ENCODE measurements around the gene SLC30A7.
"Not testable (repeated sequence)": the region's sequence is repeated elsewhere in the genome, so short reads cannot be mapped to it uniquely, and the experiment has no call there.

Gene SLC30A7

DNA sequence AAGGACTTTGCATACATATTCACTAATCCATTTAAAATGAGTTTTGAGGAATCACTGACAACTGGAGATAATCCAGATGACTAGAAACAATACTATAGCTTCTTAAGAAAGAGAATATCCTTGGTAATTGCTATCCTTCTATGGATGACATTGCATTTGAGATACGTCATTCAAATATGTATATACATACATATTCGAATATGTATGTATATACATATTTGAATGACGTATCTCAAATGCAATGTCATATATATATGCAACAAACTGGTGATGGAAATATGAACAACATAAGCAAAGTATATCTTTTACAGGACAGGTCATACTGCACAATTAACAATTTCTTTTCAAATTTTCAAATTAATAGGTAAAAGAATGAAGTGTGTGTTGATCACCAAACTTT is 42.9 kb upstream of the SLC30A7 start:
- no peaks in the 10 kb centered on the region for H3K27me3 ChIP-seq (ENCODE audit: control insufficient read depth in 3 of 3, insufficient read depth in 3 of 3, low read depth in 1 of 3, low read length in 3 of 3)
- no peak overlapping the region for H3K4me2 ChIP-seq (ENCODE audit: insufficient read depth, low read length, poor library complexity, severe bottlenecking)
- H3K9ac ChIP-seq (ENCODE audit: low read depth, low read length, poor library complexity): no peak overlapping the region
- H2BK15ac ChIP-seq (ENCODE audit: low read length): no peak overlapping the region
- no peaks in the 10 kb centered on the region for H3K79me1 ChIP-seq (ENCODE audit: low read depth, low read length)
- H2AFZ ChIP-seq (ENCODE audit: low read length): no peak overlapping the region
- H2BK5ac ChIP-seq (ENCODE audit: low read length): no peak overlapping the region
- no peak overlapping the region for H3K18ac ChIP-seq (ENCODE audit: low read length)
- no CpG with 5 or more reads among the region's 3 CpGs for WGBS, 2 donors (ENCODE audit: extremely low coverage in 2 of 2, insufficient read length in 2 of 2, insufficient replicate concordance in 1 of 2)
- peaks cover 0 to 1% of the 10 kb centered on the region in 2 donors for H3K4me1 ChIP-seq (ENCODE audit: control insufficient read depth in 2 of 2, insufficient read depth in 1 of 2, low read depth in 1 of 2, low read length in 2 of 2)
- H3K4me3 ChIP-seq (ENCODE audit: low read length in 2 of 2): no peak overlapping the region
- no peak overlapping the region for H4K91ac ChIP-seq (ENCODE audit: low read depth, low read length, poor library complexity)
- no peaks in the 10 kb centered on the region for H3K9me3 ChIP-seq (replicated peaks in 1 of 2; ENCODE audit: control insufficient read depth in 2 of 2, insufficient read depth in 1 of 2, low read depth in 1 of 2, low read length in 2 of 2)
- no peak overlapping the region for H3K27ac ChIP-seq (replicated peaks; ENCODE audit: low read length)
- H3K4ac ChIP-seq (ENCODE audit: low read length): no peak overlapping the region
- no peak for DNase-seq (ENCODE audit: low spot score)
- no peaks in the 10 kb centered on the region for H3K36me3 ChIP-seq (replicated peaks in 1 of 2; ENCODE audit: control insufficient read depth in 2 of 2, insufficient read depth in 2 of 2, low read length in 2 of 2)
- no peak overlapping the region for H3K23ac ChIP-seq (ENCODE audit: low read depth, low read length, poor library complexity)
- no peak overlapping the region for H2AK5ac ChIP-seq (ENCODE audit: low read depth, low read length)
- H2BK120ac ChIP-seq (ENCODE audit: low read depth, low read length): no peak overlapping the region
- H4K8ac ChIP-seq (ENCODE audit: low read depth, low read length): no peak overlapping the region
- no peak overlapping the region for H2BK12ac ChIP-seq (ENCODE audit: low read length)
- no peak overlapping the region for H3K14ac ChIP-seq (ENCODE audit: low read length)

DNA sequence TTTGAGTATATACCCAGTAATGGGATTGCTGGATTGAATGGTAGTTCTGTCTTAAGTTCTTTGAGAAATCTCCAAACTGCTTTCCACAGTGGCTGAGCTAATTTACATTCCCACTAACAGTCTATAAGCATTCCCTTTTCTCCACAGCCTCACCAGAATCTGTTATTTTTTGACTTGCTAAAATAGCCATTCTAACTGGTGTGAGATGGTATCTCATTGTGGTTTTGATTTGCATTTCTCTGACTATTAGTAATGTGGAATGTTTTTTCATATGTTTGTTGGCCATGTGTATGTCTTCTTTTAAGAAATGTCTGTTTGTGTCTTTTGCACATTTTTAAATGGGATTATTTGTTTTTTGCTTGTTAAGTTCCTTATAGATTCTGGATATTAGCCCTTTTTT is 40.8 kb upstream of the SLC30A7 start:
- H2AFZ ChIP-seq (ENCODE audit: low read length); H3K4me2 ChIP-seq (ENCODE audit: insufficient read depth, low read length, poor library complexity, severe bottlenecking); H3K4me1 ChIP-seq (ENCODE audit: control insufficient read depth in 2 of 2, insufficient read depth in 1 of 2, low read depth in 1 of 2, low read length in 2 of 2); DNase-seq (ENCODE audit: low spot score); H2BK12ac ChIP-seq (ENCODE audit: low read length); H3K4me3 ChIP-seq (ENCODE audit: low read length in 2 of 2); H3K9me3 ChIP-seq (replicated peaks in 1 of 2; ENCODE audit: control insufficient read depth in 2 of 2, insufficient read depth in 1 of 2, low read depth in 1 of 2, low read length in 2 of 2); H3K18ac ChIP-seq (ENCODE audit: low read length); H3K27me3 ChIP-seq (ENCODE audit: control insufficient read depth in 3 of 3, insufficient read depth in 3 of 3, low read depth in 1 of 3, low read length in 3 of 3); H4K91ac ChIP-seq (ENCODE audit: low read depth, low read length, poor library complexity); H2BK120ac ChIP-seq (ENCODE audit: low read depth, low read length); H2BK5ac ChIP-seq (ENCODE audit: low read length); H2AK5ac ChIP-seq (ENCODE audit: low read depth, low read length); H3K79me1 ChIP-seq (ENCODE audit: low read depth, low read length); H3K27ac ChIP-seq (replicated peaks; ENCODE audit: low read length); H3K9ac ChIP-seq (ENCODE audit: low read depth, low read length, poor library complexity); H3K14ac ChIP-seq (ENCODE audit: low read length); H2BK15ac ChIP-seq (ENCODE audit: low read length); H3K4ac ChIP-seq (ENCODE audit: low read length); H3K23ac ChIP-seq (ENCODE audit: low read depth, low read length, poor library complexity); H4K8ac ChIP-seq (ENCODE audit: low read depth, low read length); H3K36me3 ChIP-seq (replicated peaks in 1 of 2; ENCODE audit: control insufficient read depth in 2 of 2, insufficient read depth in 2 of 2, low read length in 2 of 2): not testable (repeated sequence)

DNA sequence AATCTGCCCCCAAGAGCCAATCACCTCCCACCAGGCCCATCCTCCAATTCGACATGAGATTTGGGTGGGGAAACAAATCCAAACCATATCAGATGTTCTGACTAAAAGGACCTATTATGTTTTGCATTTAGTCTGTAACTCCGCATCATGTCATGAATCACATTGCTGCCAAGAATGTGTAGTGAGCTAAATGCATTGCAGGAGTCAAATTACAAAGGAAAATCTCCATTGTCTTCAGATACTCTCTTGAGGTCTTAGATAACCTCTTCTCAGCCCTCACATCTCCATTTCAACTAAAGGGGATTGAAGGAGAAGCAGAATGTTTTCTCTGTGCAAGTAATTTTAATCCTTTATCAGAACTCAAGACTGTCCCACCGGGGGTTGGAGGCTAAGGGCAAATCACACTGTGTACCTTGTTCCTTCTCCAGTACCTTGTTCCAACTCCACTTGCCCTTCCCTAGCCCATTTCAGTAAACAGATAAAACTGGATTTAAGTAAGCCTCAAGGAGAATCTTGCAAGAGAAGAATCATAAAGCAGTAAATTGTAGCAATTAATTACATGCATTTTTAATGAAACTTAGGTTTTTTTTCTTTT is 35.4 kb upstream of the SLC30A7 start:
- Histone ChIP-seq H3K27ac (replicated peaks; ENCODE audit: low read length) (no peak overlapping the region), H3K4me2 (ENCODE audit: insufficient read depth, low read length, poor library complexity, severe bottlenecking) (no peak overlapping the region), H3K36me3 (replicated peaks in 1 of 2; ENCODE audit: control insufficient read depth in 2 of 2, insufficient read depth in 2 of 2, low read length in 2 of 2) (no peaks in the 10 kb centered on the region), H2BK120ac (ENCODE audit: low read depth, low read length) (no peak overlapping the region), H2AFZ (ENCODE audit: low read length) (peak overlapping the region; percentile 2), H2AK5ac (ENCODE audit: low read depth, low read length) (no peak overlapping the region), H2BK15ac (ENCODE audit: low read length) (no peak overlapping the region), H3K9me3 (replicated peaks in 1 of 2; ENCODE audit: control insufficient read depth in 2 of 2, insufficient read depth in 1 of 2, low read depth in 1 of 2, low read length in 2 of 2) (peaks cover 0 to 1% of the 10 kb centered on the region in 2 donors), H3K4me3 (ENCODE audit: low read length in 2 of 2) (no peak overlapping the region), H4K91ac (ENCODE audit: low read depth, low read length, poor library complexity) (no peak overlapping the region), H3K14ac (ENCODE audit: low read length) (no peak overlapping the region), H2BK12ac (ENCODE audit: low read length) (no peak overlapping the region), H3K27me3 (ENCODE audit: control insufficient read depth in 3 of 3, insufficient read depth in 3 of 3, low read depth in 1 of 3, low read length in 3 of 3) (no peaks in the 10 kb centered on the region), H3K4me1 (ENCODE audit: control insufficient read depth in 2 of 2, insufficient read depth in 1 of 2, low read depth in 1 of 2, low read length in 2 of 2) (peaks cover 0 to 4% of the 10 kb centered on the region in 2 donors), H4K8ac (ENCODE audit: low read depth, low read length) (no peak overlapping the region), H3K79me1 (ENCODE audit: low read depth, low read length) (no peaks in the 10 kb centered on the region), H2BK5ac (ENCODE audit: low read length) (no peak overlapping the region), H3K23ac (ENCODE audit: low read depth, low read length, poor library complexity) (no peak overlapping the region), H3K4ac (ENCODE audit: low read length) (no peak overlapping the region), H3K9ac (ENCODE audit: low read depth, low read length, poor library complexity) (no peak overlapping the region), H3K18ac (ENCODE audit: low read length) (no peak overlapping the region)
- WGBS, 2 donors (ENCODE audit: extremely low coverage in 2 of 2, insufficient read length in 2 of 2, insufficient replicate concordance in 1 of 2): no CpG with 5 or more reads among the region's 3 CpGs
- no peak for DNase-seq (ENCODE audit: low spot score)

DNA sequence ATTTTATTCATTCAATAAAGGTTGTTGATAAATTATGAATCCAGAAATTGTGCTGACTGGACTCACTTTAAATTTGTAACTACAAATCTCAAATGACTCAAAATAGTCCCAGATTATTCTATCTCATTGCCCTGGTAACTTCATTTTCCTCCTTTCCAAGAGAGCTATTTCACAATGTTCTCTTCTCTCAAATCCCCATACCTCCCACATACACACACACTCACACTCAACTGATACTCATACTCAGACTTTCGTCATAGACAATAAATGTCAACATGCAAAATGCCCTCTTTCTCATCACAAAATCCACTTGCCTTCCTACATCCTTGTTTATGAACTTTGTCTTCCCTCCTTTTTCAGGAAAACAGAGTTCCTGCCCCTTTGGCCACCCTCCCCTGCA is 34.5 kb upstream of the SLC30A7 start:
- no peak overlapping the region for H2BK120ac ChIP-seq (ENCODE audit: low read depth, low read length)
- H2AFZ ChIP-seq (ENCODE audit: low read length): no peak overlapping the region
- H3K27ac ChIP-seq (replicated peaks; ENCODE audit: low read length): no peak overlapping the region
- H4K8ac ChIP-seq (ENCODE audit: low read depth, low read length): no peak overlapping the region
- 100% methylated on average over 1 of the region's 1 CpG for WGBS, 2 donors (ENCODE audit: extremely low coverage in 2 of 2, insufficient read length in 2 of 2, insufficient replicate concordance in 1 of 2)
- no peak overlapping the region for H2BK5ac ChIP-seq (ENCODE audit: low read length)
- no peak overlapping the region for H3K9ac ChIP-seq (ENCODE audit: low read depth, low read length, poor library complexity)
- no peaks in the 10 kb centered on the region for H3K27me3 ChIP-seq (ENCODE audit: control insufficient read depth in 3 of 3, insufficient read depth in 3 of 3, low read depth in 1 of 3, low read length in 3 of 3)
- no peak overlapping the region for H2BK15ac ChIP-seq (ENCODE audit: low read length)
- H2AK5ac ChIP-seq (ENCODE audit: low read depth, low read length): no peak overlapping the region
- peaks cover 0 to 4% of the 10 kb centered on the region in 2 donors for H3K4me1 ChIP-seq (ENCODE audit: control insufficient read depth in 2 of 2, insufficient read depth in 1 of 2, low read depth in 1 of 2, low read length in 2 of 2)
- no peak overlapping the region for H3K4ac ChIP-seq (ENCODE audit: low read length)
- no peak for DNase-seq (ENCODE audit: low spot score)
- no peak overlapping the region for H3K23ac ChIP-seq (ENCODE audit: low read depth, low read length, poor library complexity)
- peaks cover 0 to 1% of the 10 kb centered on the region in 2 donors for H3K9me3 ChIP-seq (replicated peaks in 1 of 2; ENCODE audit: control insufficient read depth in 2 of 2, insufficient read depth in 1 of 2, low read depth in 1 of 2, low read length in 2 of 2)
- no peak overlapping the region for H3K14ac ChIP-seq (ENCODE audit: low read length)
- no peaks in the 10 kb centered on the region for H3K79me1 ChIP-seq (ENCODE audit: low read depth, low read length)
- H3K36me3 ChIP-seq (replicated peaks in 1 of 2; ENCODE audit: control insufficient read depth in 2 of 2, insufficient read depth in 2 of 2, low read length in 2 of 2): no peaks in the 10 kb centered on the region
- no peak overlapping the region for H3K4me2 ChIP-seq (ENCODE audit: insufficient read depth, low read length, poor library complexity, severe bottlenecking)
- H2BK12ac ChIP-seq (ENCODE audit: low read length): no peak overlapping the region
- no peak overlapping the region for H3K4me3 ChIP-seq (ENCODE audit: low read length in 2 of 2)
- H3K18ac ChIP-seq (ENCODE audit: low read length): no peak overlapping the region
- H4K91ac ChIP-seq (ENCODE audit: low read depth, low read length, poor library complexity): no peak overlapping the region
